Stimulated activated CD4-positive, alpha-beta T cell treated with anti-CD3 and anti-CD28 coated beads, TNF-alpha, amount 100 ng/mL, for 48 hours (primary cell): Measurements from ENCODE around the gene DYRK2.

Source experiments
- DNase-seq, 3 donors: peaks; one replicate each; pipeline ENCODE4 v3.0.0-alpha.2; 2020; ENCODE audit warnings: low read depth in 3 of 3

The DYRK2 gene

GRCh38 chr12:67648521-67649260 lies at the start of gene DYRK2:
DYRK2 (plus strand) TSS chr12:67648745; CDS start chr12:67649134, 389 bp downstream.
- DNase-seq = peak in 2 of 3 donors; percentile 37 to 54

- no peak for DNase-seq
Measured at GRCh38 chr12:67599691-67600090, 48.9 kb upstream of the DYRK2 start.

- DNase-seq = no peak
Measured at GRCh38 chr12:67601126-67601525, 47.4 kb upstream of the DYRK2 start.

GRCh38 chr12:67609226-67609870 lies 39.2 kb upstream of the DYRK2 start:
- DNase-seq = no peak

GRCh38 chr12:67613040-67613439 lies 35.5 kb upstream of the DYRK2 start:
- no peak for DNase-seq

GRCh38 chr12:67617629-67618028 lies 30.9 kb upstream of the DYRK2 start:
- no peak for DNase-seq

GRCh38 chr12:67618303-67618702 lies 30.2 kb upstream of the DYRK2 start:
- no peak for DNase-seq

GRCh38 chr12:67621112-67621511 lies 27.4 kb upstream of the DYRK2 start:
- DNase-seq = no peak

GRCh38 chr12:67621926-67622325 lies 26.6 kb upstream of the DYRK2 start:
- DNase-seq = no peak

GRCh38 chr12:67623259-67623658 lies 25.3 kb upstream of the DYRK2 start:
- DNase-seq = no peak

- no peak for DNase-seq
Measured at GRCh38 chr12:67624355-67624754, 24.2 kb upstream of the DYRK2 start.

- DNase-seq = no peak
Measured at GRCh38 chr12:67625004-67625403, 23.5 kb upstream of the DYRK2 start.

GRCh38 chr12:67626156-67626555 lies 22.4 kb upstream of the DYRK2 start:
- DNase-seq = no peak

- peak; percentile 38 to 71 (median 61) for DNase-seq
Measured at GRCh38 chr12:67630373-67631088, 18.0 kb upstream of the DYRK2 start.

GRCh38 chr12:67632005-67632404 lies 16.5 kb upstream of the DYRK2 start:
- DNase-seq = no peak

GRCh38 chr12:67633024-67633610 lies 15.4 kb upstream of the DYRK2 start:
- DNase-seq = no peak

- no peak for DNase-seq
Measured at GRCh38 chr12:67633708-67634107, 14.8 kb upstream of the DYRK2 start.

- no peak for DNase-seq
Measured at GRCh38 chr12:67634303-67634761, 14.2 kb upstream of the DYRK2 start.

- no peak for DNase-seq
Measured at GRCh38 chr12:67637718-67638117, 10.8 kb upstream of the DYRK2 start.

- DNase-seq = no peak
Measured at GRCh38 chr12:67638694-67639093, 9.9 kb upstream of the DYRK2 start.

- DNase-seq = no peak
Measured at GRCh38 chr12:67640863-67641262, 7.7 kb upstream of the DYRK2 start.

- no peak for DNase-seq
Measured at GRCh38 chr12:67645126-67645525, 3.4 kb upstream of the DYRK2 start.
